ENCODE results near the gene MSMO1.
"Not testable (repeated sequence)": the region's sequence is repeated elsewhere in the genome, so short reads cannot be mapped to it uniquely, and the experiment has no call there.

The MSMO1 gene

GRCh38 chr4:165325732-165326512 lies 1.5 kb upstream of the MSMO1 start:
- DNase-seq = no peak

GRCh38 chr4:165326831-165327210 lies 648 bp upstream of the MSMO1 start:
- DNase-seq = no peak

GRCh38 chr4:165328101-165328425 lies 594 bp downstream of the MSMO1 start:
- no peak for DNase-seq

- no peak for DNase-seq
Measured at GRCh38 chr4:165328708-165329107, 1.2 kb downstream of the MSMO1 start.

GRCh38 chr4:165330071-165330470 lies 2.6 kb downstream of the MSMO1 start:
- DNase-seq = no peak

GRCh38 chr4:165330666-165331065 lies 3.2 kb downstream of the MSMO1 start:
- DNase-seq = no peak

GRCh38 chr4:165331359-165331758 lies 3.9 kb downstream of the MSMO1 start:
- DNase-seq = no peak

GRCh38 chr4:165331823-165332222 lies 4.4 kb downstream of the MSMO1 start:
- no peak for DNase-seq

GRCh38 chr4:165332502-165332901 lies 5.0 kb downstream of the MSMO1 start:
- no peak for DNase-seq

- DNase-seq = no peak
Measured at GRCh38 chr4:165335163-165335703, 7.8 kb downstream of the MSMO1 start.

- no peak for DNase-seq
Measured at GRCh38 chr4:165336743-165337142, 9.3 kb downstream of the MSMO1 start.

- not testable (repeated sequence) for DNase-seq
Measured at GRCh38 chr4:165342340-165342739, 14.9 kb downstream of the MSMO1 start.

GRCh38 chr4:165343353-165344191 lies 16.1 kb downstream of the MSMO1 start:
- no peak for DNase-seq

GRCh38 chr4:165345666-165346417 lies 18.4 kb downstream of the MSMO1 start:
- DNase-seq = no peak

- no peak for DNase-seq
Measured at GRCh38 chr4:165347647-165348569, 20.4 kb downstream of the MSMO1 start.

GRCh38 chr4:165351359-165352130 lies 24.1 kb downstream of the MSMO1 start:
- no peak for DNase-seq

- no peak for DNase-seq
Measured at GRCh38 chr4:165355900-165356300, 28.4 kb downstream of the MSMO1 start.

GRCh38 chr4:165359506-165359905 lies 32.0 kb downstream of the MSMO1 start:
- DNase-seq = no peak

GRCh38 chr4:165360041-165360695 lies 32.7 kb downstream of the MSMO1 start:
- DNase-seq = no peak

- no peak for DNase-seq
Measured at GRCh38 chr4:165360985-165361670, 33.7 kb downstream of the MSMO1 start.
